Esophagus squamous epithelium (tissue), 5 donors: ENCODE data around the gene ARMH3. TPM values are rescaled to one million over a fixed set of nuclear protein-coding genes. Genes with fewer than 3 reads are reported as not detected.

Experiments
- DNase-seq: peaks from one replicate; lab custom pipeline; 2025; lab: John Stamatoyannopoulos, UW
- H3K27ac ChIP-seq, 4 donors: fragments of 200-600 bp; sonication (generic); one replicate each; pipeline ENCODE4 v1.5.1; 2016 to 2019; ENCODE audit warnings: mild to moderate bottlenecking in 1 of 4
- H3K27me3 ChIP-seq, 4 donors: fragments of 200-600 bp; sonication (generic); 1 replicate in 3 of 4; 2 replicates in 1 of 4; pipeline versions ENCODE4 v1.5.1 to v1.6.0; 2017 to 2021; ENCODE audit warnings: antibody characterized with exemption in 1 of 4
- H3K36me3 ChIP-seq, 3 donors: fragments of 200-600 bp; sonication (generic); one replicate each; pipeline ENCODE4 v1.5.1; 2016 to 2019
- H3K4me1 ChIP-seq, 3 donors: fragments of 200-600 bp; sonication (generic); one replicate each; pipeline ENCODE4 v1.5.1; 2017 to 2019
- H3K4me3 ChIP-seq, 4 donors: fragments of 200-600 bp; sonication (generic); 1 replicate in 3 of 4; 2 replicates in 1 of 4; pipeline ENCODE4 v1.5.1; 2016 to 2019; ENCODE audit warnings: mild to moderate bottlenecking in 2 of 4, moderate library complexity in 1 of 4
- H3K9me3 ChIP-seq, 3 donors: fragments of 200-600 bp; sonication (generic); one replicate each; pipeline ENCODE4 v1.5.1; 2016 to 2019
- CTCF ChIP-seq, 6 experiments: fragments of 450-650 bp in 4 of 6; fragments of 200-600 bp in 2 of 6; sonication (generic) in 2 of 6; IDR thresholded peaks; one replicate each; pipeline ENCODE4 v1.5.1; 2016 to 2019; ENCODE audit warnings: antibody characterized with exemption in 6 of 6, mild to moderate bottlenecking in 4 of 6, moderate library complexity in 4 of 6
- POLR2A ChIP-seq, 4 donors: fragments of 450-650 bp; IDR thresholded peaks; one replicate each; pipeline ENCODE4 v1.6.1; 2017; ENCODE audit warnings: antibody characterized with exemption in 4 of 4, mild to moderate bottlenecking in 4 of 4, moderate library complexity in 3 of 4
- WGBS, 2 donors: methylation state at CpG; one replicate each; pipeline ENCODE4 v1.1.5; 2018; 5-methylcytosine and 5-hydroxymethylcytosine counted together
- intact Hi-C: fragments of 100-400 bp; cut with DNase I; formaldehyde crosslinking; loops from one replicate; pipeline ENCODE4 v1.15.0; 2022
- total RNA-seq, 4 donors: library from RNA; depleted of rRNA; stranded (reverse); fragments of >200 nt; gene quantifications; one replicate each; pipeline ENCODE4 v1.1.0, GENCODE V29; 2016
- donor health status: DM: yes; HTN: yes; CAD: no.

ARMH3 gene
- total RNA-seq, 4 donors from 2014 or later, result 13.3 to 17.2 (median 16.1) TPM

- H3K36me3 ChIP-seq, result peaks cover 0 to 18% (median 0%) of the 10 kb centered on the region in 3 donors
- H3K4me1 ChIP-seq, result peaks cover 16 to 43% (median 18%) of the 10 kb centered on the region in 3 donors
- intact Hi-C loops, result no loop called here
- TF ChIP-seq CTCF (IDR thresholded peaks at IDR 0.05) (no peak), POLR2A (IDR thresholded peaks at IDR 0.05) (peak in 1 of 4 donors; percentile 23)
- H3K4me3 ChIP-seq, result peak overlapping the region; percentile 34 to 71 (median 54)
- 2 to 4% methylated on average over 15 to 18 of the region's 56 CpGs for WGBS, 2 donors
- H3K27me3 ChIP-seq, result no peaks in the 10 kb centered on the region
- no peaks in the 10 kb centered on the region for H3K9me3 ChIP-seq
- peak; percentile 91 for DNase-seq
- peak overlapping the region; percentile 70 to 88 (median 81) for H3K27ac ChIP-seq
Measured at GRCh38 chr10:101830322-101831168, 225.4 kb downstream of the ARMH3 start.

GRCh38 chr10:101829561-101830315 is 226.2 kb downstream of the ARMH3 start:
- H3K9me3 ChIP-seq, result no peaks in the 10 kb centered on the region
- 12% methylated on average over 3 of the region's 31 CpGs; no CpG with 5 or more reads in 1 of the 2 donors for WGBS, 2 donors
- peak overlapping the region; percentile 70 to 88 (median 81) for H3K27ac ChIP-seq
- H3K27me3 ChIP-seq, result no peaks in the 10 kb centered on the region
- intact Hi-C loops, result no loop called here
- peak overlapping the region; percentile 34 to 71 (median 54) for H3K4me3 ChIP-seq
- TF ChIP-seq CTCF (IDR thresholded peaks at IDR 0.05) (no peak), POLR2A (IDR thresholded peaks at IDR 0.05) (no peak)
- DNase-seq, result no peak
- peaks cover 0 to 18% (median 0%) of the 10 kb centered on the region in 3 donors for H3K36me3 ChIP-seq
- H3K4me1 ChIP-seq, result peaks cover 16 to 40% (median 18%) of the 10 kb centered on the region in 3 donors

GRCh38 chr10:101828766-101829551 is 227.0 kb downstream of the ARMH3 start:
- TF ChIP-seq POLR2A (IDR thresholded peaks at IDR 0.05) (no peak), CTCF (IDR thresholded peaks at IDR 0.05) (no peak)
- peaks cover 16 to 32% (median 18%) of the 10 kb centered on the region in 3 donors for H3K4me1 ChIP-seq
- no peaks in the 10 kb centered on the region for H3K9me3 ChIP-seq
- WGBS, 2 donors, result 59 to 65% methylated on average over 11 to 14 of the region's 39 CpGs
- peak overlapping the region; percentile 34 to 71 (median 54) for H3K4me3 ChIP-seq
- H3K27ac ChIP-seq, result peak overlapping the region; percentile 34 to 88 (median 48)
- no peak for DNase-seq
- intact Hi-C loops, result no loop called here
- H3K27me3 ChIP-seq, result no peaks in the 10 kb centered on the region
- H3K36me3 ChIP-seq, result peaks cover 0 to 18% (median 0%) of the 10 kb centered on the region in 3 donors

GRCh38 chr10:101827919-101828600 is 227.9 kb downstream of the ARMH3 start:
- H3K4me1 ChIP-seq, result peaks cover 16 to 32% (median 18%) of the 10 kb centered on the region in 3 donors
- intact Hi-C loops, result no loop called here

More at GRCh38 chr10:101827919-101828600, 227.9 kb downstream of the ARMH3 start:
- 73 to 95% methylated on average over 2 to 8 of the region's 10 CpGs for WGBS, 2 donors
- no peaks in the 10 kb centered on the region for H3K27me3 ChIP-seq
- H3K27ac ChIP-seq, result no peak overlapping the region
- TF ChIP-seq CTCF (IDR thresholded peaks at IDR 0.05) (no peak), POLR2A (IDR thresholded peaks at IDR 0.05) (no peak)
- H3K9me3 ChIP-seq, result no peaks in the 10 kb centered on the region
- DNase-seq, result no peak
- H3K4me3 ChIP-seq, result no peak overlapping the region
- peaks cover 0 to 18% (median 0%) of the 10 kb centered on the region in 3 donors for H3K36me3 ChIP-seq
